ENCODE results near the gene SYT12.

The SYT12 gene

GRCh38 chr11:66981976-66982578, 40.9 kb upstream of the SYT12 start:
- TF ChIP-seq FOXP2 (optimal IDR thresholded peaks at IDR 0.05; ENCODE audit: borderline replicate concordance, extremely low read depth, extremely low read length, insufficient read depth), result no peak
- no peak for TF ChIP-seq TAF1 (IDR thresholded peaks at IDR 0.05; ENCODE audit: borderline replicate concordance, insufficient read depth, low read length)
- no peak for TF ChIP-seq REST (IDR thresholded peaks at IDR 0.05; ENCODE audit: insufficient read depth in 1 of 2, low read depth in 2 of 2, low read length in 2 of 2)
- TF ChIP-seq SIN3A (IDR thresholded peaks at IDR 0.05; ENCODE audit: borderline replicate concordance, insufficient read depth, low read length), result no peak

- TF ChIP-seq TAF1 (IDR thresholded peaks at IDR 0.05; ENCODE audit: borderline replicate concordance, insufficient read depth, low read length) (no peak), POLR2AphosphoS5 (IDR thresholded peaks at IDR 0.05; ENCODE audit: low read depth, low read length) (no peak), SIN3A (IDR thresholded peaks at IDR 0.05; ENCODE audit: borderline replicate concordance, insufficient read depth, low read length) (no peak), FOXP2 (optimal IDR thresholded peaks at IDR 0.05; ENCODE audit: borderline replicate concordance, extremely low read depth, extremely low read length, insufficient read depth) (no peak), REST (IDR thresholded peaks at IDR 0.05; ENCODE audit: insufficient read depth in 1 of 2, low read depth in 2 of 2, low read length in 2 of 2) (no peak)
These were observed 39.5 kb upstream of the SYT12 start for GRCh38 chr11:66983275-66983924.

GRCh38 chr11:66985508-66986177, 37.3 kb upstream of the SYT12 start:
- TF ChIP-seq POLR2AphosphoS5 (IDR thresholded peaks at IDR 0.05; ENCODE audit: low read depth, low read length) (no peak), TAF1 (IDR thresholded peaks at IDR 0.05; ENCODE audit: borderline replicate concordance, insufficient read depth, low read length) (no peak), FOXP2 (optimal IDR thresholded peaks at IDR 0.05; ENCODE audit: borderline replicate concordance, extremely low read depth, extremely low read length, insufficient read depth) (no peak), REST (IDR thresholded peaks at IDR 0.05; ENCODE audit: insufficient read depth in 1 of 2, low read depth in 2 of 2, low read length in 2 of 2) (no peak), SIN3A (IDR thresholded peaks at IDR 0.05; ENCODE audit: borderline replicate concordance, insufficient read depth, low read length) (no peak)

GRCh38 chr11:66986178-66986545, 36.8 kb upstream of the SYT12 start:
- TF ChIP-seq POLR2AphosphoS5 (IDR thresholded peaks at IDR 0.05; ENCODE audit: low read depth, low read length), result no peak

- no peak for TF ChIP-seq POLR2AphosphoS5 (IDR thresholded peaks at IDR 0.05; ENCODE audit: low read depth, low read length)
- TF ChIP-seq REST (IDR thresholded peaks at IDR 0.05; ENCODE audit: insufficient read depth in 1 of 2, low read depth in 2 of 2, low read length in 2 of 2), result no peak
- no peak for TF ChIP-seq TAF1 (IDR thresholded peaks at IDR 0.05; ENCODE audit: borderline replicate concordance, insufficient read depth, low read length)
- TF ChIP-seq SIN3A (IDR thresholded peaks at IDR 0.05; ENCODE audit: borderline replicate concordance, insufficient read depth, low read length), result no peak
- TF ChIP-seq FOXP2 (optimal IDR thresholded peaks at IDR 0.05; ENCODE audit: borderline replicate concordance, extremely low read depth, extremely low read length, insufficient read depth), result no peak
These were observed 35.7 kb upstream of the SYT12 start for GRCh38 chr11:66987158-66987620.
